GM15510 (cell line): ENCODE data around the gene FBXO31.
A peak's percentile ranks its signal among the peaks of the same experiment; 100 is the strongest.

Experiments
- POLR2A ChIP-seq: IDR thresholded peaks from 3 replicates; pipeline ENCODE4 v1.6.1; 2011; ENCODE audit warnings: borderline replicate concordance; ENCODE audit not compliant: insufficient read length; ENCODE audit errors: extremely low read depth

FBXO31 gene

DNA sequence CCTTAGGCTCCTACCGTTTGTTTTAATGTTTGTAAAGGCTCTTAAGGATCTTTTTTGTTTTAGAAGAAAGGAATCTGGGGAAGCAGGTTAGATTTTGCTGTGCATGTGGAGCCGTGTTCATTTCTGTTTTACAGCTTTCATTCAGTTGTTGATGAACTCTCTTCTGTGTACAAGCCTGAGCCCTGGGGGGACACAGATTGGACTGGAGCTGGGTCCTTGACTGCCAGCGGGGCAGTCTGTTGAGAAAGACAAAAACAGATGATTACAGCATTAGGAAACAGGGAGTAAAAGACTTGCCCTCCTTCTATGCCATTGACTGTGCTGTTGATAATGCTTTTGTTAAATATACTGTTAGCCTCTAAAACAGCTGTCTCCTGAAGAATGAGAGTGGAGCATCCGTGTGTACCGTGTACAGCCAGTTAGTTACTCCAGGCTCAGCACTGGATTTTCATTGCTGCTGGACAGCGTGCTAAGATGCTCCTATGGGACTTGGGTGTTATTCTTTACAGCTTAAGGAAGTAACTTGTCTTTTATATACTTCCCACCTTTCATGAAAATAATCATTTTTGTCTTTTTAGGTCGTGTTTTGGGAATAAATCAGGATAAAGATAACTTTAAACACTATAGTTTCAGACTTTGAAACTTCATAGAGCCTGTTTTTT lies 11.7 kb upstream of the FBXO31 start:
- TF ChIP-seq POLR2A, result no peak

GRCh38 chr16:87393680-87394055 lies 10.1 kb upstream of the FBXO31 start:
- no peak for TF ChIP-seq POLR2A

DNA sequence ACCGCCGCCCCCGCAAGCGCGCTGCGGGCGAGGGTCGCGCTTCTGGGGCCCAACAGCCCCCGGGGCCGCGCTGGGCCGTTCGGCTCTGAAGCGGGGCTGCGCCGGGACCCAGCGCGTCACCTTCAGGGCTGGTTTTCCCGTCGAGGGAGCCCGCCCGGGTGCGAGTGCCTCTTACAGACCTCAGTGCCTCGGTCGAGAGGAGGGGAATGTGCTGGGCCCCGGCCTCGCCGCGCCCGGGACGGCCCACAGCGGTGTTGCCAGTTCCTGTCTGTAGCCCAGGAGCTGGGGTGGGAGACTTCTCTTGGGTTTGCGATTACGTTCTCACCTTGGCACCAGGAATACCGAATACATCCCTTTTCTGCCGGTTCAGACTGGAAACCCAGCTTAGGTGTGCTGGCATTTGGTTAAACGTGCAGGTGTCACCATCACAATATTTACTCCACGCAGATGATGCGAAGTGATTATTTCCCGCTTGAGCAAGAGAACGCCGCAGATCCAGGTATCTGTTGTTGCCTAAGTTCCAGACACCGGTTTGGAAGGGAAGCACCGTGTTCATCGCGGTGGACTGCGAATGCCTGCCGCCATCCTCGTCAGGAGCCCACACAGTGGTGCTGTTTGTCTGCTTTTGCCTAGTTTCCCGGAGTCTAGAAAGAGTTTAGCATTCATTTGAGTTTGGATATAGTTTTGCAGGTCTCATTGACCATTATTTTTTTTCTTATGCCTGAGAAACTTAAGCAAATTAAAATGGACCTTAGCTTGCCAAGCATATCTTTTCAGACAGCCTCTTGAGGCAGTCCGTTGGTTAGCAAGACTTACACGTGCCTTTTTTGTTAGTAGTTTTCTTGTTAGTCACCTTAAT lies 9.5 kb upstream of the FBXO31 start:
- TF ChIP-seq POLR2A, result no peak

- TF ChIP-seq POLR2A, result peak; percentile 88
Measured at GRCh38 chr16:87391950-87392820, 8.6 kb upstream of the FBXO31 start, which contains the start of gene MAP1LC3B. Gene MAP1LC3B, plus strand, starts transcription at chr16:87392336. Its CDS starts 92 bp downstream, at chr16:87392428.

- no peak for TF ChIP-seq POLR2A
Measured at GRCh38 chr16:87391324-87391949, 7.9 kb upstream of the FBXO31 start.

GRCh38 chr16:87390641-87391323 lies 7.2 kb upstream of the FBXO31 start:
- no peak for TF ChIP-seq POLR2A

- no peak for TF ChIP-seq POLR2A
Measured at GRCh38 chr16:87389245-87389644, 5.7 kb upstream of the FBXO31 start.

GRCh38 chr16:87388818-87389134 lies 5.2 kb upstream of the FBXO31 start:
- no peak for TF ChIP-seq POLR2A

- no peak for TF ChIP-seq POLR2A
Measured at GRCh38 chr16:87387942-87388817, 4.6 kb upstream of the FBXO31 start.

DNA sequence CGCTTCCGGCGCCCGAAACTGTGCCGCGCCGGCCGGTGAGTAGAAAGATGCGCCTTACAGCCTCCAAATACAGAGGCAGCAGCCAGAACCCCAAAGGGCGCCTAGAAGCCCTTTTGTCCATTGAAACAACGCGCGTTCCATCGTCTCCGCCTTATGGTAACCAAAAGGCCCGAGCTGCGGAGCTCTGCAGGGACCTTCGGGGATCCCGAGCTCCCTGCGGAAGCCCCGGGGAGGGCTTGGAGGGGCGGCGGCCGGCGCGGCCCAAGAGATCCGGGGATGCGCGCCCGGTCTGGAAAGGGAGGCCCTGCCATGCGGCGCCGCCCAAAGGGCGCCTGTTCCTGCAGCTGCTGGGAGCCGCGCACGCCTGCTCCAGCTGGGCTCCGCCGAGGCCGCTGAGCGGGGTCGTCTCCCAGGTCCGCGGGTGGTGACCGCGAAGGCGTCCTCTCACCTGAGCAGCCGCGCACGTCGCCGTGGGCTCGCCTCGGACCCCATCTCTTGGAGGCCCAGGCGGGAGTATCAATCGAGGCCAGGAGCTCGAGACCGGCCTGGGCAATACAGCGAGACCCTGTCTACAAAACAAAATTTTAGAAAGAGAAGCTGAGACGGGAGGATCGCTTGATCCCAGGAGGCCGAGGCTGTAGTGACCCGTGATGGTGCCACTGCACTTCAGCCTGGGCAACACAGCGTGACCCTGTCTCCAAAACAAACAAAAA lies 742 bp upstream of the FBXO31 start:
- peak; percentile 11 for TF ChIP-seq POLR2A

DNA sequence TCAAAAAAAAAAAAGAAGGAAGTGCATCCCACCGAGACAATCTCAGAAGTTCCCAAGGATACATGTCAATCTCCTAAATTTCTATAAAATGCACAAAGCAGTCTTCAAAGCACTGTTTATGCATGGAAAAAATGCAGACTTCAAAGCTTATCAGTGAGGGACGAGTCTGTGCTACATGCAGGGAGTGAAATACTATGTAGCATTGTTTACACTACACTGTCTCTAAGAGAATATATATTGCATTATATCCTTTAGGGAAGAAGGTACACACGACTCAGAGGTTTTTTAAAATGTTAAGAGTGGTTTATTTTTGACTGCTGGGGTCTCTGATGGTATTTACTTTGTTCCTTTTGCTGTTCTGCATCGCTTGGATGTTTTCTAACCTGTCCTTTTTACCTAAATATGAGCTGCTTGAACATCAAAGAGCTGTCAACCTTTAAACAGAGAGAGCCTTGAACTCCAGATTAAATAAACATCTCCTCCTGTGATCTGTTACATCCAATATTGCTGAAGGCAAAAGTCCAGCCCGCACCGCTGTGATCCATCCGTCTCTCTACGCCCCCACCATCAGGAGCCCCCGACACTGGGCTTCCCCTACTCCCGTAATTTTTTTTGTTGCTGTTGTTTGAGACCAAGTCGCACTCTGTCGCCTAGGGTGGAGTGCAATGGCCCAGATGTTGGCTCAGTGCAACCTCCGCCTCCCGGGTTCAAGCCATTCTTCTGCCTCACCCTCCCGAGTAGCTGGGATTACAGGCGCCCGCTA lies 1.4 kb downstream of the FBXO31 start:
- TF ChIP-seq POLR2A, result no peak

GRCh38 chr16:87380881-87381280 lies 2.7 kb downstream of the FBXO31 start:
- TF ChIP-seq POLR2A, result no peak
